Fibroblast of skin of left biceps (primary cell): ENCODE measurements around the gene NKX1-1.

Experiments
- DNase-seq, 2 experiments: peaks; one replicate each; pipeline ENCODE4 v3.0.0-alpha.2; 2013; ENCODE audit warnings: low read depth in 2 of 2

Gene NKX1-1

DNA sequence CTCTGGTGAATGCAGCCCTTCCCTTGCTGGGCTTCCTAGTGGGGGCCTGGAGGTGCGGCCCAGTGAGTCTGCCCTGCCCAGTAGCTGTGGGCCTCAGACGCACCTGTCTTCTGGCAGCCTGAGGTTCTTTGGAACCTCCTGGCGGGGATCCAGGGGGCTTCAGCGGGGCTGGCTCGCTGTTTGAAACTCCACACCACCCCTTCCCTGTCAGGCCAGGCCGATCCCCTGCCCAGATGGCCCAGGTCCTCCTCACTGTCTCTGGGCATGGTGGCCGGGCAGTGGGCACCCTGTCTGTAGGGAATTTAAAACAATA lies 10.7 kb upstream of the NKX1-1 start:
- DNase-seq = no peak

DNA sequence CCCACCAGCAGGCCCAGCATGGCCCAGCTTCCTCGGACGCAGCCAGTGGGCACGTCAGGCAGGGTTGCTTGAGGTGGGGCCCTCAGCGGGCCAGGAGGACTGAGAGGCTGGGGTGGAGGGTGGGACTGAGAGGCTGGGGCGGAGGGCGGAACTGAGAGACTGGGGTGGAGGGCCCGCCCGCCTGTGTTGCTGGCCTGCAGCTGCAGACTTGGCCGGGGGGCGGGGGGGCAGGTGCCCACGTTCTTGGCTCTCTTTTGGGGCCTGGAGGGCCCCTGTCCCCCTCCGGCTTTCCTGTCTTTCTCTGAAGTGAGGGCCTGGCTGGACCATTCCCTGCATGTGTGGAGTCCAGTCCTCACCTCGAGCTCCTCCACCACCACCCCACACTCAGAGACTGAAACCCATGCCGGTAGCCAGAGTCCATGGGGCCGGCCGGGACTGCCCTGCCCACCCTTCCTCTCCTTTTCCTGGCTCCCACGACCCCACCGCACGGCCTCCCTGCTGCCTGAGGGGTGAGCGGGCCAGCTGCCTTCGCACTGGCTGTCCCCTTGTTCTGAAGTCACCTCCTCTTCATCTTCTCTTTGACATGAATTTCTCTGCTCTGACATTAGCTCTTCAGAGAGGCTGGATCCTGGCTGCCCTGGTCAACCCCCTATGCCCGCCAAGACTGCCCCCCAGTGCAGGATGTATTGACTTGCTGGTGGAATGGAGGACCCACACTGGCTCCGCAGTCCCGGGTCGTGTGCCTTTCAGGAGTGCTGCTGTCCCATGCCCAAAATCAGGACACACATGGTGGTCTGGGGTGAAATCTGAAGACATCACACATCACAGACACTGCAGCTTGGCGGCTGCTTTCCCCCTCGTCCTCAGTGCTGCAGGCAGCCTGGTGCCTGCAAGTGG lies 10.1 kb upstream of the NKX1-1 start:
- DNase-seq = no peak

DNA sequence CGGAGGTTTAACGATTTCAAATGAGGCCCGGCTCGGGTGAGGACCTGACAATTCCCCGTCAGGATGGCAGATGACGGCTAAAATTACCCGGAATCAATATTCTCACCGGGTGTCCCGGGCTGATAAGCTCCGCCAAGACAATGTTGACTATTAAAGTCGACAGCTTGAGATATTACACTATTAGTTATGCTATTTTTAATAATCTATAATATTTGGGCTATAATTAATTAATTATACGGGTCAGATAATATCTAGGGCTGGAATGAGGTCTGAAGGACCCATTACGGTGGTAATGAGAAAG lies 9.4 kb upstream of the NKX1-1 start:
- DNase-seq = no peak

DNA sequence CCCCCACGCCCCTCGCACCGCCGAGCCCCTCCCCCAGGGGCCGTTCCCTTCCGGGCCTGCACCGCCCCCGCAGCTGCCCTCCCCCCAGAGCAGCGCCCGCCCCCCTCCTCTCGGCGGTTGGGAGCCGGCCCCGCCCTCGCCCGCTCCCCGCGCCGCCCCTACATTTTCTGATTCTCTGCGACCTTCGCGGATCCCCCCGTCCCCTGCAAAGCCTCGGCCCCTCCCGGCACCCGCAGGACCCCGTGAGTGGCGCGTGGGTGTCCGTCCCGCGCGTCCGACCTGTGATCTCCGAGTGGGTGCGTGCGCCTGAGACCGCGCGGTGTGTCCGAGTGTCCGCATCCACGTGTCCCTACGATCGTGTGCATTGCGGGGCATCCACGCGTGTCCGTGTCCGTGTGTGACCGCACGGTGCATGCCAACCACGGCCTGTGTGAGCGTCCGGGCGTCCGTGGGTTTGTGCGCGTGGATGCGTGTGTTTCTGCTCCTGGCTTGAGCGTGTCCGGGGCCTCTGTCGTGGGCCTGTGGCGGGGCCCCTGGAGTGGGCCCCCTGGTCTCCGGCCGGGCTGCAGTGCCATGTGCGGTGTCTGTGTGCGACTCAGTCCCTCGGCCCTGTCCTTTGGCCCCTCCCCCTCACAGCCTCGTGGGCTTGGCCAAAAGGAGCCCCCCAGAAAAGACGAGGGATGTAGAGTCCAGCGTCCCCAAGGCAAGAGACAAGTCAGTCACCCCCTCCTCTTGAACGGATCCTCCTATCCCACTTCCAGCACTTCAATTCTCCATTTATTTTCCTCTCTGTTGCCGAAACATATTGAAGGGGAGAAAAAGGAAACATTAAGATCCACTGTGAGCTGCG lies 8.8 kb upstream of the NKX1-1 start:
- DNase-seq = no peak

DNA sequence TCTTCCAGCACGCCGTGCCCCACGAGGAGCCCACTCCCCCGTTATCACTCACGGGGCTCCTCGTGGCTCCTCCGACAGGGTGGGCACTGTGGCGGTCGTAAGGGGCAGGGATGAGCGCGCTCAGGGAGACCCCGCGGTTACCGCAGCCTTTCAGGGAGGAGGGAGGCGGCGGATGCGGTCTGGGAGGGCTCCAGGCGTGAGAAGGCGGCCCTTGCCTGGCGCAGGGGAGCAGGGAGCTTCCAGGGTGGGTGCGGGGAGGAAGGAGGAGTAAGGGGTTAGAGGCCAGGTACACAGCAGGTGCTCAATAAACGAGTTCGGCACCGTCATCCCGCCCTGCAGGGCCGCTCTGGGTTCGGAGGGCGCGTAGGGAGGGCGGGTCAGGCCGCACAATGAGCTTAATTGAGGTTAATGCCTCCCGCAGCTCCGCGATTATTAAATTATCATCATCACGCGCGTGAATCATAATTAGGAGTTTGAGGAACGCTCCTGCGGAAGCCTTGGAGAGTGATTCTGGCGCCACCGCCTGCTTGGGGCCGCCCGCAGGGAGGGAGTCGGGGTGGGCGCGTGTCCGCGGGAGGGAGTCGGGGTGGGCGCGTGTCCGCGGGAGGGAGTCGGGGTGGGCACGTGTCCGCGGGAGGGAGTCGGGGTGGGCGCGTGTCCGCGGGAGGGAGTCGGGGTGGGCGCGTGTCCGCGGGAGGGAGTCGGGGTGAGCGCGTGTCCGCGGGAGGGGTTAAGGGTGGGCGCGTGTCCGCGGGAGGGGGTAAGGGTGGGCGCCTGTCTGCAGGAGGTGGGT lies 7.6 kb upstream of the NKX1-1 start:
- no peak for DNase-seq

DNA sequence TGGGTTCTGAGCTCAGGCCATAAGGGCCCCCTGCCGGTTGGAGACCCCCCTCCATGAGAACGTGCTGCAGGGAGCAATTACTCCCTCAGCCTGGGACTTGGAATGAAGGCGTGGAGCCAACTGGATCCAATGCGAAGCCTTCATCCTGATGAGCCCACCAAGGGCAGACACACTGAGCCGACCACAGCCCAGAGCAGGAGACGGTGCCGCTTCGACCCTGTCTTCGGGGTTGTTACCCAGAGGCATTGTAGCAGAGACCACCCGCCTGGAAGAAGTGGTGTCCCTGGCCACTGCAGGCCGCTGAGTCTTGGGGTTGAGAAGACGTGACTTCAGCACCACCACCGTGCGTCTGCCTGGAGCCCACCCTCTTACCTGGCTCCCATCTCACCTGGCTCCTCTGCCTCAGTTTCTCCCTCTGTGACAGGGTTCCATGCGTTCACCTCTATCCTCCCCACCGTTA lies 7.0 kb upstream of the NKX1-1 start:
- DNase-seq = no peak

DNA sequence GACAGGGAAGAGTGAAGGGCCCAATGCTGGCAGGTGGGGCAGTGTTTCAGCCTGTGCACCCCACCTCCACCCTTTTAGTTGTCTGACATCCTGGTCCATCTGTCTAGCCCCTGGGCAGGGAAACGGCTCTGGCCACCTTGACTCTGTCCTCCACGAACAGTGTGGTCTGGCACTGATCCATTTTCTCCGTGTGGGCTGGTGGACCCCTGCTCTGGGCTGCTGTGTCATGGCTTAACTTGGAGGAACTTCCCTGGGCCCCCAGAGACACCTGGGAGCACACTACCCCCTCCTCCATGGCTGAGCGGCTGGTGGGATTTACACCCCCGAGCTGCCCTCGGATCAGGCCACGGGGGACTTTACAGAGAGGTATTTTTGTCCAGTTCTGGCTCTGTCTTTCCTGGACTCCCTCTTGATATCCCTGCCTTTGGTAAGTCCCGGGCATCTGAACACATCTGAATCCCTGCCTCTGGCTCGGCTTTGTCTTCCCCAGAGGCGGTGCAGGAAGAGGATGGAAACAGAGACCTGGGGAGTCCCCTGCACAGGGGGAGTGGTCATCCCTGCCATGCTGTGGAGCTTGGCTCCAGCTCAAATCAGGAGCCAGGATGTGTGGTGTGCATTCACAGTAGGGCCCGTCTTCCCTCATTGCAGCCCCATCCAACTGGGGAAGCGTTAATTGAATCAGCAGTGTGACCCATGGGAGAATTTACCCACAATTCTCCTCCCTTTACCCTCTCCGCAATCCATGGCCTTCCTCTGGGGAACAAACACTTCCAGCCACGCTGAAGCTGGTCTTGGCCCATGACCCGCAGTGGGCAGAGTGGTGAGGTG lies 6.3 kb upstream of the NKX1-1 start:
- no peak for DNase-seq

DNA sequence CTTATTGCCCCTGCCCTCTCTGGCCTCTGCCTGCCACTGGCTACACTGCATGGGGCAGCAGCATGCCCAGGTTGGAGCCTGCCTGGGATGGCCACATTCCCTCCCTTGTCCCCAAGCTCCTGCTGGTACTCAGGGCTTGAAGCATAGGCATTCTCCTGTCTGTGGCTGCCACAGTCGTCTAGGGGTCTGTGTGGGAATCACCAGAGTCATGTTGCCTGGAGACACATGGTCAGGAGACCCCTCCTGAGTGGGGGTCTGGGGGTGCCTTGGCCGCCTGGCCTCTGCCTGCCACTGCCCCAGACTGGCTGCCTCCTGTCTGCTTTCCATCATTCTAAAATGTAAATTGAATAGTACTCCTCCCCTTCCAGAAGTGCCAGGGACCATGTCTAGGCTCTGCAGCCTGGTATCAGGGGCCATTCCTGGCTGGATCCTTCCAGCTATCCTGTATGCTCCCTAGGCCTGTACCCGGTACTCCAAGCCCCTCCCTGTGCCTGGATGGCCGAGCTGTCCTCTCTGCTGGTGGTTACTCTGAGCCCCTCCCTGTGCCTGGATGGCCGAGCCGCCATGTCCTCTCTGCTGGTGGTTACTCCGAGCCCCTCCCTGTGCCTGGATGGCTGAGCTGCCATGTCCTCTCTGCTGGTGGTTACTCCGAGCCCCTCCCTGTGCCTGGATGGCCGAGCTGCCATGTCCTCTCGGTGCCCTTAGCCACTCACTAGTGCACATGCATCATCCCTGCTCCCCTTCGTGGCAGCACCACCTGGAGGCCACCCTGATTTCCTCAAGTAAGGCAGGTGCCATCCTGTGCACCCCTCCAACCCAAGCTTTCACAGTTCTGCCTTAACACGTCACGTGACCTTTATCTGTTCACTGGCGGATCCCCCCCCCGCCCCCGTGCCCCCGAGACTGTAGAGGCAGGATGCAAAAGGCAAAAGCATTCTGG lies 5.5 kb upstream of the NKX1-1 start:
- no peak for DNase-seq

DNA sequence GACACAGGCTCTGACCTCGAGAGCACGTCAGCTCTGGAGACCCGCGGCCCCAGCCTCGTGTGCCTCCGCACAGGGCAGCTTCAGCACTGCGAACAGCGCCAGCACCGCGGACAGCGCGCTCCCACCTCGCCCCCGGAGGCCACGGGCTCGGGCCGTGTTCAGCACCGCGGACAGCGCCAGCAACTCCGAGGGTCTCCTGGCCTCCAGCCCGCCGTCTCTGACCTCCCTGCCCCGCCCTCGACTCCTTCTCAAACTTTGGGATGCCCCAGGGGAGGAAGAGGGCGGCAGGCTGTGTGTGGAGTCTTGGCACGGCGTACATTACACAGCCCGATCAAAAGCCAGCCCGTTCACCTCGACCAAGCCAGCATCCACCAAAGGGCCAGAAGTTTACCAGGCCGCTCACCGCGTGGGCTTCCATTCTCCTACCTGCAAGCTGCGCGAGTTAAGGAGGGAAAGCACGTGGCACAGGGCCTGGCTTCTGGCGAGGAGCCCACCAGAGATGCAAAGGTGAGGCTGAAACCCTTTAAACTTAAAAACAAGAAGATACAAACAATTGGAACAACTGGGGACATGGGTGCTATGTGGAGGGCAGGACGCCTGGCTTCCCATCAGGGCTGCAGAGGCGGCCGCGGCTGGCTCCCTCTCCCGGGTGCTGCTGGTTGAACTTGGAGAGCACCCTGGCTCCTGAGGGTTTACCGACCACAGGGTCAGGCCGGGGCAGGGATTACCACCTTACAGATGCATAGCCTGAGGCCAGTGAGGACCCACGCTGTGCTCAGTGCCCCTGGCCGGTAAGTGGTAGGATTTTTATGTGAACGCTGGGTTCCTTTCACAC lies 4.5 kb upstream of the NKX1-1 start:
- no peak for DNase-seq

DNA sequence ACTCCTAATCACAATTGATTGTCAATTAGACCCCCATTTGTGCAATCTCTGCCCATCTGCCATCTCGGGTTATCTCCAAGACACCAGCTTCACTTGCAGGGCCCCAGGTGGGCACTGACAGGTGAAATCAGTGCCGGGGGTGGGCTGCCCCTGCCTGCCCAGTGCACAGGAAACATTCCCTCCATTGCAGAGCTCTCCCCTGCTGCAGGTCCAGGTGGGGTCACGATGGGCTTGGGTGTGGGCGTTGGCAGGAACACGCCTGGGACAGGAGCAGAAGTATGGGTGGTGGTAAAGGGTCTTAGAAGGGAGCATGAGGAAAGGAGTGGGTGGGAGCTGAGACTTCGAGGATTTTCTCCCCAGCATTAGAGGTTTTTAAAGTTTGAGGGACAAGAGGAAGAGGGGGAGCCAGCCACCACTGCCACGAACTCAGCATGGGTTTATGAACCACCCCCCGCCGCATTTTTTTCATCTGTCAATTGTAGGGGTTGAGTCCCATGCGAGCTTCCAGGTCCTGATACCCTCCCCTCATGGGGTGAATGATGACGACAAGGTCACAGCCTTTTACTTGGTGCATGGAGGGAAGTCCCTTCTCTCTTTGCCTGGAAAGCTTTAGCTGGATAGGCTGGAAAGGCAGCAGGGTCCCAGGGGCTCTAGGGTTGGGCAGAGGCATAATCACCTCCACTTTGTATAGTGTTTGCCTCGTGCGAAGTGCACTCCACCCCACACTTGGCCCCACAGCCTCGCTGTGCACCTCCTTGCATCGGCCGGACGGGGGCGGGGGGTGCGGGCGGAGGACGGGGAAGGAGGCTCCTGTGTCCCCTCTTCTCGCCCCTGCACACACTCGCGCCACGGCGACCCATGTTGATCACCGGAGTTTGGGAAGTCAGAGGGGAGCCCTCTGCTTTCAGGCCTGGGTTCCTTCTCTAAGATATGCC lies 3.5 kb upstream of the NKX1-1 start:
- DNase-seq = no peak

DNA sequence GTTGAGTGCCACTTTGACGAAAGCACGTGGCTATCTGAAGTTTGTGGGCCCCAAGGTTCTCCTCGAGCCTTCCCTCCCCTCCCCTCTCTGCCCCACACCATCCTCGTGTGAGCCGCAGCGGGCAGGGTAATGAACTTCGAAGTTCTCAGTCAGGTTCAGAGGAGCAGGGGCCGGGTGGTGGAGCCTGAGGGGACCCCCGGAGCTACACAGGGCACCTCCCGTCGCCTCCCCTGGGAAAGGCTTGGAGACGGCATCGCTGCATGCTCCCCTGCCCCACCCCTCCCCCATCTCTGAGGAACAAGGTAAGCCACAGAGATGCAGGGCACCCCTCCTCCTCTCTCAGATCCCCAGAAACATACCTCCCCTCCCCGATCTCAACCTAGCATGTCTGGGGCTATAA lies 2.8 kb upstream of the NKX1-1 start:
- DNase-seq = no peak

DNA sequence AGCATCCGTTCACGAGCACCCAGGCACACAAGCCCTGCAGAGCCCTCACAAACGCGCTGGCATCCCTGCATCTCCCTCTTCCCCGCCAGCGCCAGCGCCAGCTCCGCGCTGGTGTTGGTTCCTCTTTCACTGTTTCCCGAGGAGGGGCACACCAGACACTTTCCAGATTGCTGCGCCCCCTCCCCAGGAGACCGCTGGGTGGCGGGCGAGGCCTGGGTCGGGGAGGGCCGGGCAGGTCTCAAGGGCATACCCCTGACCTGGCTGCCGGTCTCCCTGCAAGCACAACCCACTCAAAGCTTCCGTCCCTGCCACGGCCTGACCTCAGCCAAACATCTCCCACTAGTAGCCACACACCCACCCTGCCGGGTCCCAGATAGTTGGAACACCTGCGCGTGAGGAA lies 2.2 kb upstream of the NKX1-1 start:
- no peak for DNase-seq

DNA sequence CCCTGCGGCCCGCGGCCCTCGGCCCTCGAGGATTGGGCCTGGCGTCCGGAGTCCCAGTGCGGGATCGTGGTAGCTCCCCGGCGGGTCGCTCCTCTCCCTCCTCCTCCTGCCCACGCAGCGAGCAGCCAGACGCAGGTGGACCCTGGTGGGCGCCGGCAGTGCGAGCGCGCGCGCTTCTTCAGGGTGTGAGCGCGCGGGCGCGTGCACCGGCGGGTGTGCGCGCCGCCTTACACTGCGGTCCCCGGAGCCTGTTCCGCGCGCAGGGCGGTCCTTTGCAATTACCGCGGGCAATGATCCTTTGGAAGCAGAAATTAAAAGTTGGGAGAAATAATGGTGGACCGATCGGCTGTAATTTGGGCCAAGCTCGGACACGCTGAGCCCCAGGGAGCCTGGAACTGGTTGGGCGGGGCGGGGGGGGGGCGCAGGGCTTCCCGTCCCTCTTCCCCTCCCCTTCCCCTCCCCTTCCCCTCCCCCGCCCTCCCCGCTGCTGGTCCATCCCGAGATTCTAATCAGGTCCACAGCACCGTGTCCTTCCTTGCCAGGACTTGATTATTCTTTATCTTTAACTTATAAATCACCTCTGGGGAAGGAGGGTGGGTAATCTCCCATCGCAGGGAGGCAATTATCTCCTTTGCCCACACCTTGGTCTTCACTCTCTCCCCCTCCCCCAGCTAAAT lies 1.6 kb upstream of the NKX1-1 start:
- no peak for DNase-seq

DNA sequence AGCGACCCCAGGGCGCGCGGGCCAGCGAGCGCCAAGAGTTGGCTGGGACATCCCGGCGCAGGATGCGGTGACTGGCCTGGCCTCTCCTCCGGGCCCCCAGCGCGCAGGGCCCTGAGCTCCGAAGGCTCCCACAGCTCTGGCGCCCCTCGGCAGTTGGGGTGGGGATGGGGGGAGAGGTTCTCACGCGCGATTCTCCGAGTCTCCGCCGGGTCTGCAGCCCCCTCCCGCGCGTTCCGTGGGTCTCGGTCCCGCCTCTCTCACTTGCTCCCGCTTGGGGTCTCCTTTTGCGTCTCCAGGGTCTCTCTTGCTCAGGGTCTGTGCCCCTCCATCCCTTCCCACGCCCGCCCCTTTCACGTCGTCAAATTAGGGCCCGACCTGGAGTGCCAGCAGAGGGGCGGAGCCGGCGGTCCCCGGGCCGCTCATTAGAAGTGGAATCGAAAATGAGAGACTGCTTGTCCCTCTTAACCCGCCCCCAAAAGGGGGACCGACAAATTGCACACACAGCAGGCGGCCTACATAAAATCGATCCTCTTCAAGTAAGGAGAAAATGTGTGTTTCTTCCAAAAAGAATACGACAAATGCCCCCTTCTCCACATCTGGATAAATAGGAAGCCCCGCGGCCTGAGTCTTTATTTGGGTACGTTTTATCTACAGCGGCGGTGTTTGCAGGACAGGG lies 877 bp upstream of the NKX1-1 start:
- DNase-seq = no peak

DNA sequence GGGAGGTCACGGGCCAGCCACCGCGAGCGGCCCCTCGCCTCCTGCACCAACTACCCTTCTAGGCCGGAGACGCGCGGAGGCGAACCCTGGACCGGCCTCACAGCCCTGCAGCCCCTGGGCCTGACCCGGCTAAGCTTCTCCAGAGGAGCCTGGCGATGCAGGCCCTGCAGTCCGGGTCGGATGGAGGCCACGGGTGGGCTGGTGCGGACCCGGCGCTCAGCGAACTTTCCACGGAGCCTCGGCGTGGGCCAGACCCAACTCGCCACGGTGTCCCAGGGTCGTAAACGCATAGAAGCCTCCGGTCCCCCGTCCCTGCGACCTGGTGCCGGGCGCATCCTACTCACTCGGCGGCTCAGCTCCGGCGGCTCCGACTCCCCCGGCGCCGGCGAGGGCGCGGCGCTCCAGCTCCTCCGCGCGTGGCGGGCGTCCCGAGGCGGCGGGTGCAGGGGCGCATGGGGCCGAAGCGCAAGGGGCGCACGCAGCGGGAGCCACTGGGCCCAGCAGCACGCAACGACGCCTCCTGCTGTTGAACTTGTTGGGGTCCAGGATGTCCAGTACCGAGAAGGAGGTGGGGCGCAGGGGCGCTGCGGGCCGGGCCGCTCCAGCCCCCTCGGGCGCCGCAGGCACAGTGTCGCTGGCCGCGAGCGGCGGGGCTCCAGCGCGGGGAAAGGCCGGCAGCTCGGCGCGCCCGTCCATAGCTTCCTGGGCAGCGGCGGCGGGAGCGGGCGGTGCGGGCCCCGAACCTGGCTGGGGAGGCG lies 427 bp downstream of the NKX1-1 start:
- no peak for DNase-seq

DNA sequence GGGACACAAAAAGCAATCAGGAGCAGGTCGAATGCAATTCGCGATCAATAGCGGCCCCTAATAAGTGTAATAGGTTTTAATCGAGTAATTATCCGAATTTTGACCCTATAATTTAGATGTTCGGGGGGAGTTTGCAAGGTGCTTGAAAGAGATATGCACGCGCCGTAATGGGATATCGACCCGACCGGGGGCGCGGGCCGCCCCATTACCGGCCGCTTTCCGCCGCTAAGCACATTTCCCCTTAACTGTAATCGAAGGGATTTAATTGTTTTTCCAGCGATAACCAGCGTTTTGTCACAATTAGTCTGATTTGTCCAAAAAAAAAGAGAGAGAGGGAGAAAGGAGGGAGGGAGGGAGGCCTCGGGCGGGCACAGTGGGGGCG lies 997 bp downstream of the NKX1-1 start:
- DNase-seq = no peak
